HL-60 (cell line): Measurements from ENCODE around the gene FAM72D.
"Not testable (repeated sequence)": the region's sequence is repeated elsewhere in the genome, so short reads cannot be mapped to it uniquely, and the experiment has no call there.

Experiments used
- GABPA ChIP-seq: IDR thresholded peaks from 2 replicates; pipeline ENCODE4 v1.6.1; 2012; ENCODE audit warnings: low read depth
- POLR2AphosphoS5 ChIP-seq: IDR thresholded peaks from 2 replicates; pipeline ENCODE4 v1.6.1; 2012; ENCODE audit warnings: low read depth
- SPI1 ChIP-seq: IDR thresholded peaks from 2 replicates; pipeline ENCODE4 v1.6.1; 2012; ENCODE audit warnings: low read depth, mild to moderate bottlenecking, borderline replicate concordance
- TF ChIP-seq, protein P1 (sequence below): IDR thresholded peaks from one replicate; pipeline ENCODE4 v1.5.1; 2011; ENCODE audit warnings: low read length, control low read depth, inconsistent platforms; ENCODE audit not compliant: insufficient read depth

- TF ChIP-seq, protein P1, sequence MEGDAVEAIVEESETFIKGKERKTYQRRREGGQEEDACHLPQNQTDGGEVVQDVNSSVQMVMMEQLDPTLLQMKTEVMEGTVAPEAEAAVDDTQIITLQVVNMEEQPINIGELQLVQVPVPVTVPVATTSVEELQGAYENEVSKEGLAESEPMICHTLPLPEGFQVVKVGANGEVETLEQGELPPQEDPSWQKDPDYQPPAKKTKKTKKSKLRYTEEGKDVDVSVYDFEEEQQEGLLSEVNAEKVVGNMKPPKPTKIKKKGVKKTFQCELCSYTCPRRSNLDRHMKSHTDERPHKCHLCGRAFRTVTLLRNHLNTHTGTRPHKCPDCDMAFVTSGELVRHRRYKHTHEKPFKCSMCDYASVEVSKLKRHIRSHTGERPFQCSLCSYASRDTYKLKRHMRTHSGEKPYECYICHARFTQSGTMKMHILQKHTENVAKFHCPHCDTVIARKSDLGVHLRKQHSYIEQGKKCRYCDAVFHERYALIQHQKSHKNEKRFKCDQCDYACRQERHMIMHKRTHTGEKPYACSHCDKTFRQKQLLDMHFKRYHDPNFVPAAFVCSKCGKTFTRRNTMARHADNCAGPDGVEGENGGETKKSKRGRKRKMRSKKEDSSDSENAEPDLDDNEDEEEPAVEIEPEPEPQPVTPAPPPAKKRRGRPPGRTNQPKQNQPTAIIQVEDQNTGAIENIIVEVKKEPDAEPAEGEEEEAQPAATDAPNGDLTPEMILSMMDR: not testable (repeated sequence)
- TF ChIP-seq POLR2AphosphoS5, GABPA, SPI1: not testable (repeated sequence)
Observed at GRCh38 chr1:145078787-145079370, 16.9 kb upstream of the FAM72D start.
